HG02943 (cell line): ENCODE measurements around the gene GSTM4.
"Not testable (repeated sequence)": the region's sequence is repeated elsewhere in the genome, so short reads cannot be mapped to it uniquely, and the experiment has no call there.

ENCODE experiments used
- ATAC-seq: cut with Tn5 transposase; IDR thresholded peaks from one replicate; pipeline ENCODE4 v1.9.1; 2021; ENCODE audit warnings: mild to moderate bottlenecking, low read depth, moderate library complexity; ENCODE audit not compliant: unreplicated experiment

The GSTM4 gene

DNA sequence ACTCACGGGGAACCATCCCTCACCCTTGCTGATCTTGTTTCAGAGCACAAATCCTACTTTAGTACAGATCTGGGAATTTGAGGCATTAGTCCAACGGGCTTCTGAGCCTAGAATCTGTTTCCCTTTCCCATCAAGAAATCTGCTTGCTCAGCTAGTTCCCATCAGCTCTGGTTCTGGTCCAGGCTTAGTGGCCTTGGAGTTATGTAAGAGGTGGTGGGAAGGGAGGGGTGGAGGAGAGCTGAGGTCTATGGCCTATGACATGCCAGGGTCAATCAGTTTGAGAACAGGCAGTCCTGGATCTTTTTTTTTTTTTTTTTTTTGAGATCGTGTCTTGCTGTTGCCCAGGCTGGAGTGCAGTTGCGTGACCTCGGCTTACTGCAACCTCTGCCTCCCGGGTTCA, 35.9 kb downstream of the GSTM4 start:
- ATAC-seq, result no peak

DNA sequence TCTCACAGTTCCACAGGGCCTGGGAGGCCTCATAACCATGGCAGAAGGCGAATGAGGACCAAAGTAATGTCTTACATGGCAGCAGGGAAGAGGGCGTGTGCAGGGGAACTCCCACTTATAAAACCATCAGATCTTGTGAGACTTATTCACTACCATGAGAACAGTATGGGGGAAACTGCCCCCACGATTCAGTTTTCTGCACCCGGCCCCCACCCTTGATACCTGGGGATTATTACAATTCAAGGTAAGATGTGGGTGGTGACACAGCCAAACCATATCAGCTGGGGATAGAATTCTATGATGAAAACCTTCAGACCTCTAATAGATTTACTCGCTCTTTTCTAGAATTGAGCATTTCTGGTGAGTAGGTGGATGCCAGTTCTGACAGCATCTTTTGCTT, 38.5 kb downstream of the GSTM4 start:
- ATAC-seq, result not testable (repeated sequence)

DNA sequence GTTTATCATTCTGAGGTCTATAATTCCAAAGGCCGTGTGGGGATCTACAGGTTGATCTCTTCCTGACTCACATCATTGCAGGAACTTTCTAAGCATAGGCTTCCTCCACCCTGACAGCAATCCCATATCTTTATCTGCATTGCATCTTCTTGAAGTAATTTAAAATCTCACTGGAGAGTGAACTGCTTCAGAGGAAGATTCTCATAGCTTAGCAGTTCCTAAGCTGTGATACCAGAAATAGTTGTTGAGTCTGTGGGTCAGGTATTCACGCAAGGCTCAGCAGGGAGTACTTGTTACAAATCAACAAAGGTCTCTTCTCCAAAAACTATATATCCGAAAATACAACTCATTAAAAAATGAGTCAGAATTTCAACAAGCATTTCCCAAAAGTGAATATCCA, 39.2 kb downstream of the GSTM4 start:
- not testable (repeated sequence) for ATAC-seq

DNA sequence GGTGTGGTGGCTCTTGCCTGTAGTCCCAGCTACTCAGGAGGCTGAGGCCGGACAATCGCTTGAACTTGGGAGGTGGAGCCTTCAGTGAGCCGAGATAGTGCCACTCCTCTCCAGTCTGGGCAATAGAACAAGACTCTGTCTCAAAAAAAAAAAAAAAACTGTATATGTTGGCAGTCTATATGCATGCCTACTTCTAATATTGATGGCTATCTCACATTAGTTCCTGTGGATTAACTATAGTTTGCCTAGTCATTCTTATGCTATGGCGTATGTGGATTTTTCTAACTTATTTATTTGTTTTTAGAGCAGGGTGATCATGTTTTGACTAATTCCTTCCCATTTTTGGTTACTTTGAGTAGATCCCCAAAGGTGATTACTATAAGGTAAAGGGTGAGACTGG, 41.2 kb downstream of the GSTM4 start:
- ATAC-seq, result no peak

DNA sequence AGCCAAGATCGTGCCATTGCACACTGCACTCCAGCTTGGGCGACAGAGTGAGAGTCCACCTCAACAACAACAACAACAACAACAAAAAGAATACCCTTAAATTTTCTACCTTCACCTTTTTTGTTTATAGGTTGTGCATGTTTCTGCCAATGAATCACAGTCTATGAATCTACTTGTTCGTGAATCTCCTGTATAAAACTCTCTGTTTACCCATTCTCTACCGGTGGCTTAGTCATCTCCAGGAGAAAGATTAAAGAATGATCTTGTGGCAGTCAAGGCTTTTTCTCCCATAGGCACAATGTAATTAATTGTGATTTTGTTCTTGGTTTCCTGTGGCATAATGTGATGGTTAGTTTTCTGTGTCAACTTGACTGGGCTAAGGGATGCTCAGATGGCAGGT, 42.0 kb downstream of the GSTM4 start:
- not testable (repeated sequence) for ATAC-seq

DNA sequence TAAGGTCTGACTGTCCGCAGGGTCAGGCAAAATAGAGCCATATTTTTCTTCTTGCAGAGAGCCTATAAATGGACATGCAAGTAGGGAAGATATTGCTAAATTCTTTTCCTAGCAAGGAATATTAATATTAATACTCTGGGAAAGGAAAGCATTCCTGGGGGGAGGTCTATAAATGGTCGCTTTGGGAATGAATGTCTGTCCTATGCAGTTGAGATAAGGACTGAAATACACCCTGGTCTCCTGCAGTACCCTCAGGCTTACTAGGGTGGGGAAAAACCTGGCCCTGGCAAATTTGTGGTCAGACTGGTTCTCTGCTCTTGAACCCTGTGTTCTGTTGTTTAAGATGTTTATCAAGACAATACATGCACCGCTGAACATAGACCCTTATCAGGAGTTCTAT, 47.0 kb downstream of the GSTM4 start:
- not testable (repeated sequence) for ATAC-seq

DNA sequence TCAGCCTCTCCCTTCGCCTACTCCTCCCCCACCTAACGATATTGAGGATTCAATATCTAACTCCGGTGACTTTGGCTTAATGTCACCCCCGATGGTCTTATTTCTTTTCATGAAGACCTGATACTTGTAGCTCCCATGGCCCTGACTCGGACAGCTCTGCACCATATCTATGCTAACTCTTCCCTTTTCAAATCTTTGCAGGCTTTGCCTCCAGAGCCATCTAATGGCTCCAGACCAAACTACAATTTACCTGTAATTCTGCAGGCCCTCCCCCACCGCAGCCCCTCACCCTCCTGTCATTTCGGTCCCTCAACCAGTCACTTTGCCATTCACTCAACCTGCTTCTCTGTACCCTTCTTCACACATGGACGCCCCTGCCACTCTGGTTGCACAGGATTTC, 48.3 kb downstream of the GSTM4 start:
- no peak for ATAC-seq

DNA sequence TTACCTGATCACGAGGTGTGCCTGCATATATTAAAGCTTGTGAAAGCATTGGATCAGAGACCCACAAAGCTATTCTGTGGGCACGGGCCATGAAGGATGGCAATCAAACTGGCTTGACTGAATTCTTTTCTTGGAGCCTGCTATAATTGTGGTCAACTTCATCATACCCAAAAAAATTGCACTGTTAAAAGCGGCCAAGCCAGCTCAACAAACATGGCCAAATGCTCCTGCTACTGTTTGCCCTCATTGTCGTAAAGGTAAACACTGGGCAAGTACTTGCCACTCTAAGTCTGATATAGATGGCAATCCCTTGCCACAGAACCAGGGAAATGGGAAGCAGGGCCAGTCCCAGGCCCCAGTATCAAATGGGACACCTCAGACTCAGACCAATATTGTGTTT, 49.5 kb downstream of the GSTM4 start:
- no peak for ATAC-seq

DNA sequence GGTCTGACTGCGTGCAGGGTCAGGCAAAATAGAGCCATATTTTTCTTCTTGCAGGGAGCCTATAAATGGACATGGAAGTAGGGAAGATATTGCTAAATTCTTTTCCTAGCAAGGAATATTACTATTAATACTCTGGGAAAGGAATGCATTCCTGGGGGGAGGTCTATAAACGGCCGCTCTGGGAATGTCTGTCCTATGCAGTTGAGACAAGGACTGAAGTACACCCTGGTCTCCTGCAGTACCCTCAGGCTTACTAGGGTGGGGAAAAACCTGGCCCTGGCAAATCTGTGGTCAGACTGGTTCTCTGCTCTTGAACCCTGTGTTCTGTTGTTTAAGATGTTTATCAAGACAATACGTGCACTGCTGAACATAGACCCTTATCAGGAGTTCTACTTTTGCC, 53.0 kb downstream of the GSTM4 start:
- ATAC-seq, result not testable (repeated sequence)

DNA sequence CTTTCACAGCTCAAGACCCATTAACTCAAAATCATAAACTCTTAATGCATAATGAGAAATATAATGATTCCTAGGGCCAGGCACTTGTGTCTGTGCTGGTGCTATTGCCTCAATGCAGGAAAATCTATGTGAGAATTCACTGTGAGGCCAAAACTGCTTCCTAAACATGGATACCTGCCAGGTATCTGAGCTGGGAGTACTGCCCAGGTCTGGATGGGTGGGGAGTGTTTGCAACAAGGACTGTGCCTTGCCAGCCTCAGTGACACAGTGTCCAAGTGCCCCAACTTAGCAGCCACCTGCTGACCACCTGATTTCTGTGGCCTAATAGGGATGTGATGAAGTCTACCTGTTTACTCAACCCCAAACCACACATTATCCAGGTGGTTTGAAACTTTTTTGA, 53.9 kb downstream of the GSTM4 start:
- not testable (repeated sequence) for ATAC-seq
